GM12891 (cell line): ENCODE data around the gene ABCA8.

Experiments used
- POLR2A ChIP-seq: IDR thresholded peaks from 2 replicates; pipeline ENCODE4 v1.6.1; 2011; ENCODE audit warnings: low read depth, low read length, control low read depth
- POLR2AphosphoS5 ChIP-seq: IDR thresholded peaks from 2 replicates; pipeline ENCODE4 v1.6.1; 2011; ENCODE audit warnings: low read depth, low read length, control low read depth
- SPI1 ChIP-seq: IDR thresholded peaks from 2 replicates; pipeline ENCODE4 v1.6.1; 2011; ENCODE audit warnings: low read depth, low read length, control low read depth
- TAF1 ChIP-seq: IDR thresholded peaks from 2 replicates; pipeline ENCODE4 v1.6.1; 2011; ENCODE audit warnings: low read depth, low read length, control low read depth

DNA sequence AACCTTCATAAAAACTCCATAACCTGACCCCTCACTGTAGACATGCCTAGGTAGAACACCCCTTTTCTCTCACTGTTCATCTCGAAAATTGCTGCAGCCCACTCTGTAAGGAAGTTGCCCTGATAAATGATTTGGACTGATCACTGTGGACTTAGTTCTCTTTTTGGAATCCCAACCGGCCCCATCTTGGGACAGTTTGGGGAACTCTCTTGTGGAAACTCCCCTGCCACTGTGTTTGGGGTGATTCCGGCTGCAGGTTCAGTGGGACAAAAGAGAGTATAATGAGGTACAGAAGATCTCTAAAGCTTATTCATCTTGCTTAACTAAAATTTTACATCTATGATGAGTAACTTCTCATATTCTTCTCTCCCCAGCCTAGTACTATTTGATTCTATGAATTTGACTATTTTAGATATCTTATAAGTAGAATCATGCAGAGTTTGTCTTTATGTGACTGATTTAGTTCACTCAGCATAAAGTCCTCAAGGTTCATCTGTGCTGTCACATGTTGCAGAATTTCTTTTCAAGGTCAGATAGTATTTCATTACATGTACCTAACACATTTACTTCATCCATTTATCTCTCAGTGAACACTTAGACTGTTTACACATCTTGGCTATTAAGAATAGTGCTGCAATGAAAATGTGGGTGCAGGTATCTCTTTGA is 84.9 kb downstream of the ABCA8 start:
- TF ChIP-seq POLR2AphosphoS5 (no peak), SPI1 (no peak), TAF1 (no peak), POLR2A (no peak)
